ENCODE measurements around the gene DGKG.

GRCh38 chr3:186109897-186110803 lies 251.9 kb downstream of the DGKG start:
- no peak for TF ChIP-seq CTCF (IDR thresholded peaks at IDR 0.05)
- TF ChIP-seq POLR2A (IDR thresholded peaks at IDR 0.05) = no peak

Measured in right lobe of liver (tissue), 4 donors.